NCI-H524 treated with DMSO at 0.1 percent for 48 hours (cell line): Measurements from ENCODE around the gene CSE1L.
A peak's percentile ranks its signal among the peaks of the same experiment; 100 is the strongest.
"Not testable (repeated sequence)": the region's sequence is repeated elsewhere in the genome, so short reads cannot be mapped to it uniquely, and the experiment has no call there.

Experiments
- DNase-seq: peaks from one replicate; lab custom pipeline; 2025; lab: John Stamatoyannopoulos, UW

CSE1L gene

GRCh38 chr20:49046087-49046900, at the start of gene CSE1L:
TSS of gene CSE1L (plus strand) at chr20:49046312. CDS start at chr20:49058464, 12,152 bp downstream.
- DNase-seq = peak; percentile 65

- no peak for DNase-seq
Observed at GRCh38 chr20:48999890-49000870, 45.9 kb upstream of the CSE1L start.

- no peak for DNase-seq
Observed at GRCh38 chr20:49001741-49002140, 44.4 kb upstream of the CSE1L start.

GRCh38 chr20:49006446-49006980, 39.6 kb upstream of the CSE1L start:
- no peak for DNase-seq

- DNase-seq = no peak
Observed at GRCh38 chr20:49009899-49010631, 36.0 kb upstream of the CSE1L start.

- no peak for DNase-seq
Observed at GRCh38 chr20:49024220-49024619, 21.9 kb upstream of the CSE1L start.

- DNase-seq = not testable (repeated sequence)
Observed at GRCh38 chr20:49028177-49028576, 17.9 kb upstream of the CSE1L start.

- no peak for DNase-seq
Observed at GRCh38 chr20:49028684-49029083, 17.4 kb upstream of the CSE1L start.

GRCh38 chr20:49029203-49029602, 16.9 kb upstream of the CSE1L start:
- DNase-seq = no peak

GRCh38 chr20:49030954-49031619, 15.0 kb upstream of the CSE1L start:
- DNase-seq = no peak

GRCh38 chr20:49032455-49032854, 13.7 kb upstream of the CSE1L start:
- DNase-seq = no peak

GRCh38 chr20:49034070-49034732, 11.9 kb upstream of the CSE1L start:
- no peak for DNase-seq

GRCh38 chr20:49037962-49038387, 8.1 kb upstream of the CSE1L start:
- DNase-seq = no peak

- DNase-seq = no peak
Observed at GRCh38 chr20:49039854-49040253, 6.3 kb upstream of the CSE1L start.

- no peak for DNase-seq
Observed at GRCh38 chr20:49043000-49043399, 3.1 kb upstream of the CSE1L start.

GRCh38 chr20:49045440-49046086, 549 bp upstream of the CSE1L start:
- no peak for DNase-seq

GRCh38 chr20:49052334-49052733, 6.2 kb downstream of the CSE1L start:
- DNase-seq = no peak

GRCh38 chr20:49054056-49054643, 8.0 kb downstream of the CSE1L start:
- no peak for DNase-seq

- DNase-seq = no peak
Observed at GRCh38 chr20:49063279-49063678, 17.2 kb downstream of the CSE1L start.

- no peak for DNase-seq
Observed at GRCh38 chr20:49074521-49074920, 28.4 kb downstream of the CSE1L start.
